HG02970 (cell line): ENCODE measurements around the gene RDH8.
A peak's percentile ranks its signal among the peaks of the same experiment; 100 is the strongest.
"Not testable (repeated sequence)": the region's sequence is repeated elsewhere in the genome, so short reads cannot be mapped to it uniquely, and the experiment has no call there.

ENCODE experiments used
- ATAC-seq: cut with Tn5 transposase; IDR thresholded peaks from one replicate; pipeline ENCODE4 v1.9.1; 2021; ENCODE audit warnings: mild to moderate bottlenecking, moderate library complexity, moderate number of reproducible peaks; ENCODE audit not compliant: unreplicated experiment, low FRiP score

RDH8 gene

GRCh38 chr19:10005632-10006334, 7.5 kb upstream of the RDH8 start:
- no peak for ATAC-seq

GRCh38 chr19:10006335-10006708, 7.0 kb upstream of the RDH8 start:
- ATAC-seq: no peak

GRCh38 chr19:10006752-10007323, 6.4 kb upstream of the RDH8 start:
- ATAC-seq: no peak

- ATAC-seq: no peak
These were observed 5.7 kb upstream of the RDH8 start for GRCh38 chr19:10007371-10008183.

GRCh38 chr19:10008184-10008765, 5.0 kb upstream of the RDH8 start:
- ATAC-seq: no peak

GRCh38 chr19:10009714-10010224, 3.5 kb upstream of the RDH8 start:
- no peak for ATAC-seq

GRCh38 chr19:10010247-10010691, 3.0 kb upstream of the RDH8 start, which contains the start of gene COL5A3:
TSS of gene COL5A3 (minus strand) at chr19:10010504. CDS start at chr19:10010385, 119 bp downstream.
- ATAC-seq: no peak

GRCh38 chr19:10010939-10011338, 2.3 kb upstream of the RDH8 start:
- ATAC-seq: no peak

- ATAC-seq: no peak
These were observed 1.3 kb upstream of the RDH8 start for GRCh38 chr19:10011974-10012373.

GRCh38 chr19:10013834-10014618, 743 bp downstream of the RDH8 start:
- no peak for ATAC-seq

GRCh38 chr19:10018263-10018662, 5.0 kb downstream of the RDH8 start:
- no peak for ATAC-seq

- ATAC-seq: no peak
These were observed 5.5 kb downstream of the RDH8 start for GRCh38 chr19:10018786-10019185.

GRCh38 chr19:10019246-10019645, 6.0 kb downstream of the RDH8 start:
- ATAC-seq: no peak

GRCh38 chr19:10020851-10021250, 7.6 kb downstream of the RDH8 start:
- ATAC-seq: no peak

GRCh38 chr19:10021446-10021845, 8.2 kb downstream of the RDH8 start:
- ATAC-seq: no peak

GRCh38 chr19:10021863-10022262, 8.6 kb downstream of the RDH8 start:
- ATAC-seq: no peak

GRCh38 chr19:10023096-10023495, 9.8 kb downstream of the RDH8 start:
- ATAC-seq: not testable (repeated sequence)

GRCh38 chr19:10026744-10027143, 13.5 kb downstream of the RDH8 start:
- ATAC-seq: no peak

- ATAC-seq: peak; percentile 58
These were observed 14.1 kb downstream of the RDH8 start for GRCh38 chr19:10027158-10027997.
